Stimulated activated CD4-positive, alpha-beta T cell treated with anti-CD3 and anti-CD28 coated beads, TNF-alpha, amount 100 ng/mL, for 1 hour (primary cell): ENCODE measurements around the gene OVOL2.
"Not testable (repeated sequence)": the region's sequence is repeated elsewhere in the genome, so short reads cannot be mapped to it uniquely, and the experiment has no call there.

Source experiments
- DNase-seq, 3 donors: peaks; one replicate each; pipeline ENCODE4 v3.0.0-alpha.2; 2020; ENCODE audit warnings: low read depth in 3 of 3, low spot score in 1 of 3

Gene OVOL2

GRCh38 chr20:18057101-18057993, at the start of gene OVOL2:
OVOL2 (minus strand) TSS chr20:18057916; CDS start chr20:18057634, 282 bp downstream.
- DNase-seq: no peak

- no peak for DNase-seq
Measured at GRCh38 chr20:18103497-18103896, 45.8 kb upstream of the OVOL2 start.

GRCh38 chr20:18101125-18101810, 43.6 kb upstream of the OVOL2 start:
- no peak for DNase-seq

- DNase-seq: not testable (repeated sequence)
Measured at GRCh38 chr20:18100569-18100968, 42.9 kb upstream of the OVOL2 start.

GRCh38 chr20:18094191-18094590, 36.5 kb upstream of the OVOL2 start:
- DNase-seq: no peak

GRCh38 chr20:18093388-18093787, 35.7 kb upstream of the OVOL2 start:
- no peak for DNase-seq

GRCh38 chr20:18092890-18093289, 35.2 kb upstream of the OVOL2 start:
- no peak for DNase-seq

- DNase-seq: no peak
Measured at GRCh38 chr20:18091623-18092022, 33.9 kb upstream of the OVOL2 start.

GRCh38 chr20:18090477-18090876, 32.8 kb upstream of the OVOL2 start:
- no peak for DNase-seq

GRCh38 chr20:18090044-18090443, 32.3 kb upstream of the OVOL2 start:
- DNase-seq: no peak

GRCh38 chr20:18088841-18089240, 31.1 kb upstream of the OVOL2 start:
- DNase-seq: not testable (repeated sequence)

GRCh38 chr20:18088298-18088697, 30.6 kb upstream of the OVOL2 start:
- DNase-seq: not testable (repeated sequence)

- no peak for DNase-seq
Measured at GRCh38 chr20:18087054-18087453, 29.3 kb upstream of the OVOL2 start.

- not testable (repeated sequence) for DNase-seq
Measured at GRCh38 chr20:18080836-18081235, 23.1 kb upstream of the OVOL2 start.

- DNase-seq: no peak
Measured at GRCh38 chr20:18079756-18080353, 22.1 kb upstream of the OVOL2 start.

- DNase-seq: no peak
Measured at GRCh38 chr20:18077157-18077556, 19.4 kb upstream of the OVOL2 start.

- no peak for DNase-seq
Measured at GRCh38 chr20:18072532-18072931, 14.8 kb upstream of the OVOL2 start.

- DNase-seq: no peak
Measured at GRCh38 chr20:18066421-18067333, 9.0 kb upstream of the OVOL2 start.

GRCh38 chr20:18063676-18064075, 6.0 kb upstream of the OVOL2 start:
- DNase-seq: no peak

GRCh38 chr20:18059603-18060002, 1.9 kb upstream of the OVOL2 start:
- DNase-seq: no peak
